SK-N-SH (cell line): Measurements from ENCODE around the gene ASXL3. TPM values are rescaled to one million over a fixed set of nuclear protein-coding genes. Genes with fewer than 3 reads are reported as not detected.
A peak's percentile ranks its signal among the peaks of the same experiment; 100 is the strongest.

Source experiments
- CTCF ChIA-PET: fragments of 300-600, 350-600 bp; formaldehyde crosslinking; extraction: SDS; loops from one replicate; lab custom pipeline; 2021; lab: Yijun Ruan, JAX
- POLR2A ChIA-PET: fragments of 350-600 bp; sonication (Branson Sonifier 250); formaldehyde crosslinking; extraction: SDS; loops from one replicate; lab custom pipeline; 2020; ENCODE audit warnings: antibody characterized with exemption, inconsistent platforms; lab: Yijun Ruan, JAX
- DNase-seq: peaks from one replicate; pipeline ENCODE4 v3.0.0; 2012
- H2AFZ ChIP-seq: fragments of 200-600 bp; sonication (generic); 2 replicates; pipeline ENCODE4 v1.8.1; 2016; ENCODE audit warnings: antibody characterized with exemption, mild to moderate bottlenecking, low read depth
- H3F3A ChIP-seq: fragments of 200-600 bp; sonication (generic); replicated peaks from 2 replicates; pipeline ENCODE3; 2016; ENCODE audit warnings: antibody characterized with exemption, mild to moderate bottlenecking; ENCODE audit not compliant: insufficient read depth
- H3K27ac ChIP-seq, 2 experiments: fragments of 200-500 bp in 1 of 2; fragments of 200-600 bp in 1 of 2; sonication (Bioruptor generic) in 1 of 2; sonication (generic), shearing (Covaris generic) in 1 of 2; 2 replicates each; pipeline versions ENCODE4 v1.5.1 to v1.6.1; 2014 to 2016; ENCODE audit warnings: low read depth in 2 of 2, inconsistent platforms in 1 of 2, low read length in 1 of 2, mild to moderate bottlenecking in 1 of 2, mixed read lengths in 1 of 2
- H3K27me3 ChIP-seq: fragments of 200-600 bp; sonication (generic), shearing (Covaris generic); 2 replicates; pipeline ENCODE4 v1.6.1; 2016; ENCODE audit warnings: mixed run types; ENCODE audit not compliant: insufficient read depth
- H3K36me3 ChIP-seq, 2 experiments: fragments of 200-500 bp in 1 of 2; fragments of 200-600 bp in 1 of 2; sonication (Bioruptor generic) in 1 of 2; sonication (generic) in 1 of 2; replicated peaks in 1 of 2; 2 replicates each; pipeline versions ENCODE3 to v1.5.1; 2014 to 2016; ENCODE audit warnings: low read length in 1 of 2, mild to moderate bottlenecking in 1 of 2; ENCODE audit not compliant: insufficient read depth in 2 of 2, control insufficient read depth in 1 of 2
- H3K4me1 ChIP-seq, 2 experiments: fragments of 200-500 bp in 1 of 2; fragments of 200-600 bp in 1 of 2; sonication (Bioruptor generic) in 1 of 2; sonication (generic), shearing (Covaris generic) in 1 of 2; 2 replicates each; pipeline versions ENCODE4 v1.5.1 to v1.6.1; 2014 to 2016; ENCODE audit warnings: low read depth in 1 of 2, low read length in 1 of 2, mixed run types in 1 of 2; ENCODE audit not compliant: insufficient read depth in 2 of 2, control insufficient read depth in 1 of 2
- H3K4me2 ChIP-seq: fragments of 200-600 bp; sonication (generic), shearing (Covaris generic); 2 replicates; pipeline ENCODE4 v1.6.1; 2017; ENCODE audit warnings: mixed run types
- H3K4me3 ChIP-seq, 2 experiments: fragments of 200-500 bp in 1 of 2; fragments of 200-600 bp in 1 of 2; sonication (Bioruptor generic) in 1 of 2; sonication (generic), shearing (Covaris generic) in 1 of 2; 2 replicates each; pipeline versions ENCODE4 v1.5.1 to v1.8.1; 2014 to 2016; ENCODE audit warnings: low read depth in 2 of 2, inconsistent platforms in 1 of 2, low read length in 1 of 2, mild to moderate bottlenecking in 1 of 2, mixed read lengths in 1 of 2, moderate library complexity in 1 of 2
- H3K79me2 ChIP-seq: fragments of 200-600 bp; sonication (generic); 2 replicates; pipeline ENCODE4 v1.8.1; 2017; ENCODE audit warnings: mild to moderate bottlenecking; ENCODE audit not compliant: insufficient read depth
- H3K9ac ChIP-seq: fragments of 200-600 bp; sonication (generic); 2 replicates; pipeline ENCODE4 v1.6.1; 2017; ENCODE audit warnings: mixed run types
- H3K9me2 ChIP-seq: fragments of 200-600 bp; sonication (generic); 2 replicates; pipeline ENCODE4 v1.6.1; 2017; ENCODE audit warnings: mixed run types
- H3K9me3 ChIP-seq: fragments of 200-600 bp; sonication (generic); 2 replicates; pipeline ENCODE4 v1.6.1; 2017; ENCODE audit warnings: mixed run types, mild to moderate bottlenecking, moderate library complexity
- H4K20me1 ChIP-seq: fragments of 200-600 bp; sonication (generic); 2 replicates; pipeline ENCODE4 v1.6.1; 2017; ENCODE audit warnings: mild to moderate bottlenecking, mixed run types; ENCODE audit not compliant: insufficient read depth
- EP300 ChIP-seq, 2 experiments: IDR thresholded peaks; 2 replicates each; pipeline versions ENCODE4 v1.4.0 to v1.6.1; 2012; ENCODE audit warnings: borderline replicate concordance in 1 of 2, low read depth in 1 of 2, low read length in 1 of 2
- EZH2phosphoT487 ChIP-seq: fragments of 200-600 bp; sonication (generic); IDR thresholded peaks from 2 replicates; pipeline ENCODE4 v1.6.1; 2017; ENCODE audit warnings: low read depth, mixed run types, mild to moderate bottlenecking, antibody characterized with exemption, moderate library complexity, borderline replicate concordance
- FOSL2 ChIP-seq: IDR thresholded peaks from 2 replicates; pipeline ENCODE4 v1.4.0; 2012; ENCODE audit warnings: low read depth, mild to moderate bottlenecking, moderate library complexity, borderline replicate concordance
- FOXJ3 ChIP-seq: sonication (generic); formaldehyde crosslinking; IDR thresholded peaks from 2 replicates; pipeline ENCODE4 v1.5.1; 2020; ENCODE audit warnings: mild to moderate bottlenecking, missing genetic modification reagents
- FOXM1 ChIP-seq: IDR thresholded peaks from 2 replicates; pipeline ENCODE4 v1.4.0; 2012; ENCODE audit warnings: low read depth, mild to moderate bottlenecking
- JUND ChIP-seq: IDR thresholded peaks from 2 replicates; pipeline ENCODE4 v1.4.0; 2012
- MAX ChIP-seq: IDR thresholded peaks from 2 replicates; pipeline ENCODE4 v1.4.0; 2012; ENCODE audit warnings: low read depth
- NFIC ChIP-seq: IDR thresholded peaks from 2 replicates; pipeline ENCODE4 v1.4.0; 2012; ENCODE audit warnings: borderline replicate concordance
- NRF1 ChIP-seq: IDR thresholded peaks from 2 replicates; pipeline ENCODE4 v1.6.1; 2012; ENCODE audit warnings: low read depth, mild to moderate bottlenecking, low read length
- RAD21 ChIP-seq: IDR thresholded peaks from 2 replicates; pipeline ENCODE4 v1.6.1; 2012; ENCODE audit warnings: mild to moderate bottlenecking, low read length
- RFX5 ChIP-seq: IDR thresholded peaks from 2 replicates; pipeline ENCODE4 v1.6.1; 2012; ENCODE audit warnings: mild to moderate bottlenecking, improper control_type of control experiment, low read length
- SIN3A ChIP-seq: IDR thresholded peaks from 2 replicates; pipeline ENCODE4 v1.6.1; 2012; ENCODE audit warnings: low read depth, mild to moderate bottlenecking, low read length, moderate library complexity, borderline replicate concordance
- TAF1 ChIP-seq: IDR thresholded peaks from 2 replicates; pipeline ENCODE4 v1.6.1; 2012; ENCODE audit warnings: low read depth, mild to moderate bottlenecking, low read length, moderate library complexity, borderline replicate concordance
- TCF12 ChIP-seq: IDR thresholded peaks from 2 replicates; pipeline ENCODE4 v1.4.0; 2012
- TEAD4 ChIP-seq: IDR thresholded peaks from 2 replicates; pipeline ENCODE4 v1.4.0; 2012; ENCODE audit warnings: mild to moderate bottlenecking, borderline replicate concordance; ENCODE audit not compliant: insufficient read depth
- USF2 ChIP-seq: fragments of 150-350 bp; IDR thresholded peaks from 2 replicates; pipeline ENCODE4 v1.6.1; 2017; ENCODE audit warnings: antibody characterized with exemption, low read length, low read depth, borderline replicate concordance
- YY1 ChIP-seq: IDR thresholded peaks from 2 replicates; pipeline ENCODE4 v1.4.0; 2012; ENCODE audit warnings: low read depth, mild to moderate bottlenecking
- ZBTB33 ChIP-seq: IDR thresholded peaks from 2 replicates; pipeline ENCODE4 v1.4.0; 2012; ENCODE audit warnings: low read depth, borderline replicate concordance
- WGBS: methylation state at CpG from one replicate; pipeline ENCODE4 v1.1.6; 2017; ENCODE audit warnings: low lambda C conversion rate; 5-methylcytosine and 5-hydroxymethylcytosine counted together
- polyA plus RNA-seq, 3 experiments: library from polyadenylated mRNA; depleted of rRNA; stranded (reverse); fragments of >200 nt; gene quantifications; 2 replicates each; pipeline ENCODE4 v1.2.3, GENCODE V29; 2012
- TF ChIP-seq, protein P1 (sequence below): fragments of 150-350 bp; IDR thresholded peaks from 2 replicates; pipeline ENCODE4 v1.6.1; 2016; ENCODE audit warnings: mild to moderate bottlenecking, low read depth, low read length
- TF ChIP-seq, protein P2 (sequence below): IDR thresholded peaks from 2 replicates; pipeline ENCODE4 v1.4.0; 2012; ENCODE audit warnings: low read depth, borderline replicate concordance

Gene ASXL3
- polyA plus RNA-seq, 1 of the 3 experiments (the other 2 are of a cell fraction), result not detected

DNA sequence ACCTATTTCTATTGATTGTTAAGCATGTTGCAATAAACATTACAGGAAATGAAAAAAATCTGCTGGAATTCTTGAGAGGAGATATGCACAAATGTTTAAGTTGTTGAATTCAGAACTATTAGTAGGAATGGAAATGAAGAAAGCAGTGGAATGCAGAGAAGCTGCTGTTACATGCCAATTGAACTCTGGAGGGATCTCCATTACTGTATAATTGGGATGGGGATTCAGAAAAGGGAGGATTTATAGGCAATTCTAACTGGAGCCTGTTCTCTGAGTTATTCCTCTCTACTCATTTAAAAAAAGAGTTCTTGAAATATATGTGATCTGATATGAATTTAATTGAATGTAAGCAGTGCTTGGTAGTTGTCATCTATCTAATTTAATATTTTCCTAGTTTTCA lies 2.6 kb upstream of the ASXL3 start:
- TF ChIP-seq TCF12 (no peak), TEAD4 (no peak)
- TF ChIP-seq, protein P1, sequence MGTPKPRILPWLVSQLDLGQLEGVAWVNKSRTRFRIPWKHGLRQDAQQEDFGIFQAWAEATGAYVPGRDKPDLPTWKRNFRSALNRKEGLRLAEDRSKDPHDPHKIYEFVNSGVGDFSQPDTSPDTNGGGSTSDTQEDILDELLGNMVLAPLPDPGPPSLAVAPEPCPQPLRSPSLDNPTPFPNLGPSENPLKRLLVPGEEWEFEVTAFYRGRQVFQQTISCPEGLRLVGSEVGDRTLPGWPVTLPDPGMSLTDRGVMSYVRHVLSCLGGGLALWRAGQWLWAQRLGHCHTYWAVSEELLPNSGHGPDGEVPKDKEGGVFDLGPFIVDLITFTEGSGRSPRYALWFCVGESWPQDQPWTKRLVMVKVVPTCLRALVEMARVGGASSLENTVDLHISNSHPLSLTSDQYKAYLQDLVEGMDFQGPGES, result no peak
- H3K79me2 ChIP-seq, result no peaks in the 10 kb centered on the region
- DNase-seq, result no peak
- peaks cover 37% of the 10 kb centered on the region for H3K27me3 ChIP-seq
- H2AFZ ChIP-seq, result no peak overlapping the region
- ChIA-PET CTCF (interaction anchor here (1.2 to 2.2 kb wide), 2 partner anchors 11 to 344 kb away, joined by 3 to 8 read pairs; no protein-coding TSS in a partner anchor), POLR2A (no interaction called here)
- no peaks in the 10 kb centered on the region for H3K9me2 ChIP-seq
- peaks cover 3% of the 10 kb centered on the region in 2 experiments; a peak in 2 of 4 replicates for H3K4me1 ChIP-seq
- no peak overlapping the region for H3K4me3 ChIP-seq
- no peak overlapping the region for H3K4me2 ChIP-seq
- H3F3A ChIP-seq, result no peaks in the 10 kb centered on the region
- H3K27ac ChIP-seq, result no peak overlapping the region
- no peaks in the 10 kb centered on the region for H3K9me3 ChIP-seq
- no peaks in the 10 kb centered on the region for H4K20me1 ChIP-seq
- no peaks in the 10 kb centered on the region for H3K36me3 ChIP-seq
- H3K9ac ChIP-seq, result no peak overlapping the region

GRCh38 chr18:33576999-33577646 lies 896 bp upstream of the ASXL3 start:
- Histone ChIP-seq H3K27me3 (peaks cover 37% of the 10 kb centered on the region), H3K9me3 (no peaks in the 10 kb centered on the region), H3K9ac (no peak overlapping the region), H3K9me2 (no peaks in the 10 kb centered on the region), H2AFZ (0 out of 2 replicates have a peak overlapping the region, but pooled peaks have one; percentile 84), H4K20me1 (no peaks in the 10 kb centered on the region), H3K4me1 (peaks cover 3% of the 10 kb centered on the region in 2 experiments; a peak in 2 of 4 replicates), H3K4me2 (no peak overlapping the region; the same call in 1 of the 2 replicates)
- CTCF ChIA-PET, result interaction anchor here (1.0 to 2.2 kb wide), 2 partner anchors 177 to 346 kb away, joined by 3 to 8 read pairs; no protein-coding TSS in a partner anchor
- TF ChIP-seq EP300 (IDR thresholded peaks at IDR 0.05; ENCODE audit: borderline replicate concordance in 1 of 2, low read depth in 1 of 2, low read length in 1 of 2) (no peak), TAF1 (no peak), FOXM1 (no peak), RFX5 (no peak), EZH2phosphoT487 (no peak), SIN3A (no peak), NRF1 (no peak), FOXJ3 (CRISPR knock-in tag) (no peak), ZBTB33 (no peak), FOSL2 (no peak), MAX (no peak), USF2 (no peak), RAD21 (no peak), JUND (no peak), NFIC (no peak), YY1 (no peak)
- TF ChIP-seq, protein P2, sequence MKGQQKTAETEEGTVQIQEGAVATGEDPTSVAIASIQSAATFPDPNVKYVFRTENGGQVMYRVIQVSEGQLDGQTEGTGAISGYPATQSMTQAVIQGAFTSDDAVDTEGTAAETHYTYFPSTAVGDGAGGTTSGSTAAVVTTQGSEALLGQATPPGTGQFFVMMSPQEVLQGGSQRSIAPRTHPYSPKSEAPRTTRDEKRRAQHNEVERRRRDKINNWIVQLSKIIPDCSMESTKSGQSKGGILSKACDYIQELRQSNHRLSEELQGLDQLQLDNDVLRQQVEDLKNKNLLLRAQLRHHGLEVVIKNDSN, result no peak
- TF ChIP-seq, all 33 proteins: peak for 0
- Histone ChIP-seq H3K79me2 (no peaks in the 10 kb centered on the region), H3K36me3 (no peaks in the 10 kb centered on the region), H3F3A (no peaks in the 10 kb centered on the region), H3K4me3 (peak overlapping the region; percentile 62 to 72), H3K27ac (peak overlapping the region in 1 of 2 experiments; percentile 56; a peak in 1 of 4 replicates)
- POLR2A ChIA-PET, result no interaction called here
- 6% methylated on average over 5 of the region's 5 CpGs for WGBS
- DNase-seq, result no peak
